HCT116 (cell line): Measurements from ENCODE around the gene SPPL2C. TPM values are rescaled to one million over a fixed set of nuclear protein-coding genes. Genes with fewer than 3 reads are reported as not detected.

Experiments used
- ATAC-seq: fragments of 200-7000 bp; cut with Tn5 transposase; 2 replicates; pipeline ENCODE4 v1.9.1; 2020; ENCODE audit warnings: mild to moderate bottlenecking, moderate library complexity
- BruUV-seq: library from RNA; stranded (reverse); fragments of 400-500 nt; replicated peaks from 2 replicates; lab custom pipeline; 2021; lab: Mats Ljungman, UMichigan
- CTCF ChIA-PET: fragments of 300-600 bp; sonication (Branson Sonifier 250); formaldehyde crosslinking; loops from one replicate; lab custom pipeline; 2021; ENCODE audit warnings: antibody characterized with exemption; lab: Charles Lee
- POLR2A ChIA-PET: fragments of 300-600, 350-600 bp; sonication (Branson Sonifier 250); formaldehyde crosslinking; loops from one replicate; lab custom pipeline; 2021; ENCODE audit warnings: antibody characterized with exemption; lab: Charles Lee
- RAD21 ChIA-PET, 2 experiments: fragments of 300-600 bp; sonication (Branson Sonifier 250); formaldehyde crosslinking; loops; one replicate each; lab custom pipeline; 2023; ENCODE audit warnings: low total read pairs in 2 of 2; ENCODE audit not compliant: uncharacterized antibody in 2 of 2, unreplicated experiment in 2 of 2, low non-redundant PET in 1 of 2; lab: Charles Lee
- DNase-seq: peaks from one replicate; pipeline ENCODE4 v3.0.0-alpha.2; 2010; ENCODE audit warnings: low read depth, low spot score
- H2AFZ ChIP-seq: fragments of 200-600 bp; shearing (Covaris generic), sonication (generic); 2 replicates; pipeline ENCODE4 v1.6.1; 2017; ENCODE audit warnings: low read depth, mixed run types, mixed read lengths, antibody characterized with exemption, low read length; ENCODE audit not compliant: poor library complexity, severe bottlenecking
- H3K27ac ChIP-seq: 2 replicates; pipeline ENCODE4 v1.5.1; 2012; ENCODE audit warnings: low read depth, low read length
- H3K27me3 ChIP-seq: fragments of 200-600 bp; sonication (generic); 2 replicates; pipeline ENCODE4 v1.6.1; 2016; ENCODE audit warnings: mixed run types, low read length, mixed read lengths; ENCODE audit not compliant: insufficient read depth
- H3K36me3 ChIP-seq, 2 experiments: fragments of 200-500 bp in 1 of 2; fragments of 200-600 bp in 1 of 2; sonication (Bioruptor generic) in 1 of 2; sonication (generic) in 1 of 2; 2 replicates each; pipeline versions ENCODE4 v1.5.1 to v1.6.1; 2014 to 2016; ENCODE audit warnings: low read length in 2 of 2, inconsistent platforms in 1 of 2, mixed read lengths in 1 of 2, mixed run types in 1 of 2; ENCODE audit not compliant: insufficient read depth in 2 of 2, control insufficient read depth in 1 of 2
- H3K4me1 ChIP-seq, 2 experiments: fragments of 200-600 bp in 1 of 2; sonication (generic) in 1 of 2; 2 replicates each; pipeline versions ENCODE4 v1.5.1 to v1.6.1; 2012 to 2017; ENCODE audit warnings: low read length in 2 of 2, inconsistent platforms in 1 of 2, mild to moderate bottlenecking in 1 of 2, mixed read lengths in 1 of 2, mixed run types in 1 of 2, moderate library complexity in 1 of 2; ENCODE audit not compliant: insufficient read depth in 2 of 2, control insufficient read depth in 1 of 2
- H3K4me2 ChIP-seq: fragments of 200-600 bp; sonication (generic); 2 replicates; pipeline ENCODE4 v1.6.1; 2017; ENCODE audit warnings: mixed run types, low read length, mixed read lengths
- H3K4me3 ChIP-seq, 2 experiments: fragments of 200-600 bp in 1 of 2; sonication (generic) in 1 of 2; replicated peaks in 1 of 2; 2 replicates each; pipeline ENCODE4 v1.5.1; 2011 to 2016; ENCODE audit warnings: low read length in 2 of 2, control low read depth in 1 of 2, low read depth in 1 of 2, mild to moderate bottlenecking in 1 of 2, mixed read lengths in 1 of 2, mixed run types in 1 of 2
- H3K79me2 ChIP-seq: fragments of 200-600 bp; sonication (generic); 2 replicates; pipeline ENCODE4 v1.6.1; 2017; ENCODE audit warnings: mild to moderate bottlenecking, mixed run types, low read length, moderate library complexity, mixed read lengths; ENCODE audit not compliant: insufficient read depth
- H3K9ac ChIP-seq: fragments of 200-600 bp; sonication (generic); 2 replicates; pipeline ENCODE4 v1.6.1; 2016; ENCODE audit warnings: low read length, mixed read lengths
- H3K9me2 ChIP-seq: fragments of 200-600 bp; sonication (generic), shearing (Covaris generic); 2 replicates; pipeline ENCODE4 v1.6.1; 2017; ENCODE audit warnings: mixed run types, mild to moderate bottlenecking, moderate library complexity; ENCODE audit not compliant: insufficient read depth
- H3K9me3 ChIP-seq, 2 experiments: fragments of 200-500 bp in 1 of 2; fragments of 200-600 bp in 1 of 2; sonication (Bioruptor generic) in 1 of 2; sonication (generic) in 1 of 2; 2 replicates each; pipeline ENCODE4 v1.6.1; 2014 to 2017; ENCODE audit warnings: low read length in 2 of 2, mixed read lengths in 2 of 2, inconsistent platforms in 1 of 2, low read depth in 1 of 2, mild to moderate bottlenecking in 1 of 2, mixed run types in 1 of 2, moderate library complexity in 1 of 2; ENCODE audit not compliant: control insufficient read depth in 1 of 2, insufficient read depth in 1 of 2
- H4K20me1 ChIP-seq: fragments of 200-600 bp; sonication (generic), shearing (Covaris generic); 2 replicates; pipeline ENCODE4 v1.6.1; 2017; ENCODE audit warnings: mixed run types, mild to moderate bottlenecking, moderate library complexity; ENCODE audit not compliant: insufficient read depth
- CBX3 ChIP-seq: IDR thresholded peaks from 2 replicates; pipeline ENCODE4 v1.6.1; 2012; ENCODE audit warnings: low read depth
- CEBPB ChIP-seq: IDR thresholded peaks from 2 replicates; pipeline ENCODE4 v1.6.1; 2012; ENCODE audit warnings: low read depth
- EGR1 ChIP-seq: IDR thresholded peaks from 2 replicates; pipeline ENCODE4 v1.6.1; 2012; ENCODE audit warnings: low read depth
- ELF1 ChIP-seq: IDR thresholded peaks from 2 replicates; pipeline ENCODE4 v1.6.1; 2012; ENCODE audit warnings: low read depth, borderline replicate concordance
- EZH2phosphoT487 ChIP-seq: fragments of 200-600 bp; IDR thresholded peaks from 2 replicates; pipeline ENCODE4 v1.6.1; 2018; ENCODE audit warnings: antibody characterized with exemption, borderline replicate concordance
- FOSL1 ChIP-seq: IDR thresholded peaks from 2 replicates; pipeline ENCODE4 v1.6.1; 2012; ENCODE audit warnings: low read depth
- JUND ChIP-seq: IDR thresholded peaks from 2 replicates; pipeline ENCODE4 v1.6.1; 2012
- POLR2A ChIP-seq: IDR thresholded peaks from 2 replicates; pipeline ENCODE4 v1.7.0; 2011; ENCODE audit warnings: borderline replicate concordance; ENCODE audit not compliant: insufficient read depth, insufficient read length; ENCODE audit errors: extremely low read depth
- POLR2AphosphoS5 ChIP-seq: IDR thresholded peaks from 2 replicates; pipeline ENCODE4 v1.6.1; 2011; ENCODE audit warnings: mild to moderate bottlenecking, low read depth, low read length, moderate library complexity
- RAD21 ChIP-seq: IDR thresholded peaks from 2 replicates; pipeline ENCODE4 v1.6.1; 2012; ENCODE audit warnings: low read depth, mild to moderate bottlenecking
- SIN3A ChIP-seq: IDR thresholded peaks from 2 replicates; pipeline ENCODE4 v1.6.1; 2012; ENCODE audit warnings: low read depth
- SP1 ChIP-seq: IDR thresholded peaks from 2 replicates; pipeline ENCODE4 v1.6.1; 2012; ENCODE audit warnings: low read depth
- SRF ChIP-seq: IDR thresholded peaks from 2 replicates; pipeline ENCODE4 v1.6.1; 2012; ENCODE audit warnings: low read depth
- YY1 ChIP-seq: IDR thresholded peaks from 2 replicates; pipeline ENCODE4 v1.6.1; 2011; ENCODE audit warnings: low read length, low read depth, moderate library complexity, mild to moderate bottlenecking; ENCODE audit not compliant: insufficient replicate concordance; ENCODE audit errors: extremely low read depth
- ZFX ChIP-seq: fragments of 450-650 bp; IDR thresholded peaks from 2 replicates; pipeline ENCODE4 v1.6.1; 2017
- ZNF274 ChIP-seq: fragments of 200-500 bp; sonication (Bioruptor generic); IDR thresholded peaks from 2 replicates; pipeline ENCODE4 v1.6.1; 2014; ENCODE audit warnings: mild to moderate bottlenecking, low read depth, low read length, inconsistent platforms
- intact Hi-C: fragments of 100-400 bp; cut with micrococcal nuclease; formaldehyde crosslinking; loops from 2 replicates; pipeline ENCODE4 v1.10.0; 2022
- total RNA-seq: library from RNA; stranded (reverse); gene quantifications from one replicate; pipeline ENCODE4 v1.2.1, GENCODE V29; 2021; ENCODE audit not compliant: unreplicated experiment
- TF ChIP-seq, protein P1 (sequence below): IDR thresholded peaks from 2 replicates; pipeline ENCODE4 v1.6.1; 2012
- TF ChIP-seq, protein P2 (sequence below): IDR thresholded peaks from 2 replicates; pipeline ENCODE4 v1.6.1; 2012
- TF ChIP-seq, protein P3 (sequence below), 3 experiments: fragments of 200-600 bp in 1 of 3; sonication (generic) in 1 of 3; IDR thresholded peaks in 2 of 3; conservative IDR thresholded peaks in 1 of 3; 2 replicates each; pipeline ENCODE4 v1.5.1; 2012 to 2017; ENCODE audit warnings: low read depth in 2 of 3, low read length in 2 of 3, antibody characterized with exemption in 1 of 3, borderline replicate concordance in 1 of 3, control low read depth in 1 of 3, mild to moderate bottlenecking in 1 of 3, mixed read lengths in 1 of 3, mixed run types in 1 of 3, moderate library complexity in 1 of 3; ENCODE audit not compliant: insufficient read depth in 1 of 3
- TF ChIP-seq, protein P4 (sequence below): IDR thresholded peaks from 2 replicates; pipeline ENCODE4 v1.6.1; 2011; ENCODE audit warnings: mild to moderate bottlenecking, low read length, moderate library complexity; ENCODE audit not compliant: insufficient replicate concordance; ENCODE audit errors: extremely low read depth

Gene SPPL2C
- total RNA-seq, 1 experiment from 2014 or later, result not detected

DNA sequence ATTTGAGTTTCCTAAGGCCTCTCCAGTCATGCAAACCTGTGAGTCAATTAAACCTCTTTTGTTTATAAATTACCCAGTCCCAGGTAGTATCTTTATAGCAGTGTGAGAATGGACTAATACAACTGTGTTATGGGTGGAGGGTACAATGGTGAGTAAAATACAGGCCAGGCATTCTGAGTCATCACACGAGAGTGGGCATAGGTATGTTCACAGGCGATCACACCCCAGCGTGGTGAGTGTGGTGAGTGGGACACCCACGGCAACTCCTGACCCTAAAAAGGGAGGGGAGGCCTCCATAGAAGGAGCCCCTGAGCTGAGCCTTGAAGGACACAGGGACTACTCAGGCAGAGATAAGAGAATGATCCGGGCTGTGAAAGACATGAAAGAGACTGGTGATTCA is 27.0 kb downstream of the SPPL2C start:
- H3K9ac ChIP-seq, result no peak overlapping the region
- H3K27ac ChIP-seq, result no peak overlapping the region
- no peak overlapping the region for H3K4me2 ChIP-seq
- no peak overlapping the region for H2AFZ ChIP-seq
- CTCF ChIA-PET, result interaction anchor here (1.0 kb wide), 2 partner anchors 51 to 78 kb away, joined by 3 read pairs; no protein-coding TSS in a partner anchor
- no peak for ATAC-seq
- H3K79me2 ChIP-seq, result no peaks in the 10 kb centered on the region
- TF ChIP-seq ZNF274 (no peak), POLR2A (no peak), RAD21 (no peak), CBX3 (no peak), SRF (no peak), FOSL1 (no peak), JUND (no peak), YY1 (no peak), ZFX (no peak), SP1 (no peak), SIN3A (no peak), EGR1 (no peak), ELF1 (no peak), CEBPB (no peak), EZH2phosphoT487 (no peak), POLR2AphosphoS5 (no peak)
- TF ChIP-seq, protein P1, sequence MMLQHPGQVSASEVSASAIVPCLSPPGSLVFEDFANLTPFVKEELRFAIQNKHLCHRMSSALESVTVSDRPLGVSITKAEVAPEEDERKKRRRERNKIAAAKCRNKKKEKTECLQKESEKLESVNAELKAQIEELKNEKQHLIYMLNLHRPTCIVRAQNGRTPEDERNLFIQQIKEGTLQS, result no peak
- TF ChIP-seq, protein P2, sequence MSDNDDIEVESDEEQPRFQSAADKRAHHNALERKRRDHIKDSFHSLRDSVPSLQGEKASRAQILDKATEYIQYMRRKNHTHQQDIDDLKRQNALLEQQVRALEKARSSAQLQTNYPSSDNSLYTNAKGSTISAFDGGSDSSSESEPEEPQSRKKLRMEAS, result no peak
- TF ChIP-seq, protein P3, sequence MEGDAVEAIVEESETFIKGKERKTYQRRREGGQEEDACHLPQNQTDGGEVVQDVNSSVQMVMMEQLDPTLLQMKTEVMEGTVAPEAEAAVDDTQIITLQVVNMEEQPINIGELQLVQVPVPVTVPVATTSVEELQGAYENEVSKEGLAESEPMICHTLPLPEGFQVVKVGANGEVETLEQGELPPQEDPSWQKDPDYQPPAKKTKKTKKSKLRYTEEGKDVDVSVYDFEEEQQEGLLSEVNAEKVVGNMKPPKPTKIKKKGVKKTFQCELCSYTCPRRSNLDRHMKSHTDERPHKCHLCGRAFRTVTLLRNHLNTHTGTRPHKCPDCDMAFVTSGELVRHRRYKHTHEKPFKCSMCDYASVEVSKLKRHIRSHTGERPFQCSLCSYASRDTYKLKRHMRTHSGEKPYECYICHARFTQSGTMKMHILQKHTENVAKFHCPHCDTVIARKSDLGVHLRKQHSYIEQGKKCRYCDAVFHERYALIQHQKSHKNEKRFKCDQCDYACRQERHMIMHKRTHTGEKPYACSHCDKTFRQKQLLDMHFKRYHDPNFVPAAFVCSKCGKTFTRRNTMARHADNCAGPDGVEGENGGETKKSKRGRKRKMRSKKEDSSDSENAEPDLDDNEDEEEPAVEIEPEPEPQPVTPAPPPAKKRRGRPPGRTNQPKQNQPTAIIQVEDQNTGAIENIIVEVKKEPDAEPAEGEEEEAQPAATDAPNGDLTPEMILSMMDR (IDR thresholded peaks at IDR 0.05 in 2 of 3, conservative IDR thresholded peaks at IDR 0.05 in 1 of 3; ENCODE audit: borderline replicate concordance in 1 of 3, insufficient read depth in 1 of 3, low read depth in 2 of 3, low read length in 2 of 3), result no peak
- TF ChIP-seq, protein P4, sequence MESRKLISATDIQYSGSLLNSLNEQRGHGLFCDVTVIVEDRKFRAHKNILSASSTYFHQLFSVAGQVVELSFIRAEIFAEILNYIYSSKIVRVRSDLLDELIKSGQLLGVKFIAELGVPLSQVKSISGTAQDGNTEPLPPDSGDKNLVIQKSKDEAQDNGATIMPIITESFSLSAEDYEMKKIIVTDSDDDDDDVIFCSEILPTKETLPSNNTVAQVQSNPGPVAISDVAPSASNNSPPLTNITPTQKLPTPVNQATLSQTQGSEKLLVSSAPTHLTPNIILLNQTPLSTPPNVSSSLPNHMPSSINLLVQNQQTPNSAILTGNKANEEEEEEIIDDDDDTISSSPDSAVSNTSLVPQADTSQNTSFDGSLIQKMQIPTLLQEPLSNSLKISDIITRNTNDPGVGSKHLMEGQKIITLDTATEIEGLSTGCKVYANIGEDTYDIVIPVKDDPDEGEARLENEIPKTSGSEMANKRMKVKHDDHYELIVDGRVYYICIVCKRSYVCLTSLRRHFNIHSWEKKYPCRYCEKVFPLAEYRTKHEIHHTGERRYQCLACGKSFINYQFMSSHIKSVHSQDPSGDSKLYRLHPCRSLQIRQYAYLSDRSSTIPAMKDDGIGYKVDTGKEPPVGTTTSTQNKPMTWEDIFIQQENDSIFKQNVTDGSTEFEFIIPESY, result no peak
- intact Hi-C loops, result no loop called here
- RAD21 ChIA-PET, result no interaction called here
- no peak for DNase-seq
- BruUV-seq, result no TSS peak
- POLR2A ChIA-PET, result no interaction called here
- H3K36me3 ChIP-seq, result no peaks in the 10 kb centered on the region
- no peaks in the 10 kb centered on the region for H3K9me3 ChIP-seq
- H3K9me2 ChIP-seq, result no peaks in the 10 kb centered on the region
- H4K20me1 ChIP-seq, result no peaks in the 10 kb centered on the region
- H3K4me1 ChIP-seq, result peaks cover 0 to 23% of the 10 kb centered on the region in 2 experiments; a peak in 2 of 4 replicates
- H3K27me3 ChIP-seq, result no peaks in the 10 kb centered on the region
- H3K4me3 ChIP-seq, result no peak overlapping the region
